ENCODE data around the gene MTMR2. TPM values are rescaled to one million over a fixed set of nuclear protein-coding genes. Genes with fewer than 3 reads are reported as not detected.

MTMR2 gene
- 35.6 TPM for total RNA-seq (ENCODE audit: insufficient read depth, low replicate concordance)

GRCh38 chr11:95923728-95924413 lies at the start of gene MTMR2:
Gene MTMR2 (minus strand): TSS chr11:95924107. CDS start chr11:95923954, 153 bp downstream.
- peak; percentile 85 for DNase-seq (ENCODE audit: low spot score)

GRCh38 chr11:95972060-95972459 lies 48.2 kb upstream of the MTMR2 start:
- peak; percentile 82 for DNase-seq (ENCODE audit: low spot score)

DNA sequence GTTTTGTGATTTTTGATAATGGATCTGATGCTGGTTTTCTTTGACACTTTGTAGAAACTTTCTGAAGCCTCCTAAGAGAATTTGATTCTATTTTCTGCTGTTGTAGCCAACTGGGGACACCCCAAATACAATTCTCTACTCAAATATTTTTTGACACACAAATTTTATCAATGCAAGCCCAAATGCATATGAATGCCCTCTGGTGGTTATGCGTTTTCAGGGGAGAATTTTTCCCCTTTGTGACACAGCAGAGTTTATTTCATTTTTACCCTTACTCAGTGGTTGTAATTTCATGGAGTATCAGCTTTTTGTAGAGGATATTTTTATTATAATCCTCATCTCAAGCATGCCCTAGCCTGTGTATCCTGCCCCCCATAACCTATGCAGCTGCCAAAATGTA lies 44.7 kb upstream of the MTMR2 start:
- DNase-seq (ENCODE audit: low spot score) = no peak

- DNase-seq (ENCODE audit: low spot score) = peak; percentile 93
Measured at GRCh38 chr11:95964281-95964680, 40.4 kb upstream of the MTMR2 start.

DNA sequence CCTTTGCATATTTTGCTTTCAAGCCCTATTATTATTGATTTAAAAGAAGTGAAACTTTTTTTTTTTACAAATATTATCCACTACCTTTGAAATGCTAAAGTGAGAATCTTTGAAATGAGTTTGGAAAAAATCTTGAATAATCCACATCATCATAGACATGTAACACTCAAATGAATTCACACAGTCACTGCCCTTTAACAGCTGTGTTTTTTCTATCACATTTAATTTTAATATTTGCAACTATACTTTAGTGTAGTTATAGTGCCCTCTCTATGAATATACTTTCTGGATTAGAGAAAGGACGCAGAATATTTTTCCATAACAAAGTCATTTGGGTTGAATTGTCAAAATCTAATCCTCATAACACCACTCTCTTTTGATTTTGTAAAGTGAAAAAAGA lies 37.9 kb upstream of the MTMR2 start:
- no peak for DNase-seq (ENCODE audit: low spot score)

GRCh38 chr11:95950905-95951304 lies 27.0 kb upstream of the MTMR2 start:
- no peak for DNase-seq (ENCODE audit: low spot score)

DNA sequence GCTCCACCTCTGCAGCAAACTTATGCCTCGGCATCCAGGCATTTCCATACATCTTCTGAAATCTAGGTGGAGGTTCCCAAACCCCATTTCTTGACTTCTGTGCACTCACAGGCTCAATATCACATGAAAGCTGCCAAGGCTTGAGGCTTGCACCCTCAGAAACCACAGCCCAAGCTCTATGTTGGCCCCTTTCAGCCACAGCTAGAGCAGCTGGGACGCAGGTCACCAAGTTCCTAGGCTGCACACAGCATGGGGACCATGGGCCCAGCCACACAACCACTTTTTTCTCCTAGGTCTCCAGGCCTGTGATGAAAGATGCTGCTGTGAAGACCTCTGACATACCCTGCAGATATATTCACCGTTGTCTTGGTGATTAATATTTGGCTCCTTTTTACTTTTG lies 24.7 kb upstream of the MTMR2 start:
- no peak for DNase-seq (ENCODE audit: low spot score)

DNA sequence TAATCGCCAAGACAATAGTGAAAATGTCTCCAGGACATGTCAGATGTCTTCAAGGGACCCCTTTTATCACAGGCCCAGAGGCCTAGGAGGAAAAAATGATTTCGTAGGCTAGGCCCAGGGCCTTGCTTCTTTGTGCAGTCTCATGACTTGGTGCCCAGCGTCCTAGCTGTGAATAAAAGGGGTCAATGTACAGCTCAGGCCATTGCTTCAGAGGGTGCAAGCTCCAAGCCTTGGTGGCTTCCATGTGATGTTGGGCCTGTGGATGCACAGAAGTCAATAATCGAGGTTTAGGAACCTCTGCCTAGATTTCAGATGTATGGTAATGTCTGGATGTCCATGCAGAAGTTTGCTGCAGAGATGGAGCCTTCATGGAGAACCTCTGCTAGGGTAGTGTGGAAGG lies 20.7 kb upstream of the MTMR2 start:
- no peak for DNase-seq (ENCODE audit: low spot score)

DNA sequence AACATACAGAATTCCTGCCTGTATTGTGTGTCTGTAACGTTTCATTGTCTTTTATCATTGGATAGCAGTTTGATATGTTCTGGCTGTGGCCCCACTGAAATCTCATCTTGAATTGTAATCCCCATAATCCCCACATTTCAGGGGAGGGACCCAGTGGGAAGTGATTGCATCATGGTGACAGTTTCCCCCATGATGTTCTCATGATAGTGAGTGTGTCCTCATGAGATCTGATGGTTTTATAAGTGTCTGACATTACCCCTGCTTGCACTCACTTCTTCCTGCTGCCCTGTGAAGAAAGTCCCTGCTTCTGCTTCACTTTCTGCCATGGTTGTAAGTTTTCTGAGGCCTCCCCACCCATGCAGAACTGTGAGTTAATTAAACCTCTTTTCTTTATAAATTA lies 19.6 kb upstream of the MTMR2 start:
- no peak for DNase-seq (ENCODE audit: low spot score)

DNA sequence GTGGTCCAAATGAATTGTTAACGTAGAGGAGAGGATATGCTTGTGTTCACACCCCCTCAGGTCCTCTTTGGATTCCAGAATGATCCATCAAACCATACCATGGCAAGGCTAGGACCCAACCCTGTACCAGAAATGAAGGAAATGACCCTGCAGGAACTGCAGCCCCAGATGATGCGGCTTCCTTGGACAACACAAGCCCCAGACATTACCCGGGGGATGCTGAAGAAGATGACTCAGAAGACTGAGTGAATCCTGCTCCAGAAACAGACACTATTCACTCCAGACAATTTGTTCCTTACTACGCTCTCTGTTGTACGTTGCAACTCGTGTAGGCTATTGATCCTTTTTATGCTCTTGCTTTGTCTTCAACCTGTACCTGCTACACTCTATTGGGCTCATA lies 15.2 kb upstream of the MTMR2 start:
- no peak for DNase-seq (ENCODE audit: low spot score)

- no peak for DNase-seq (ENCODE audit: low spot score)
Measured at GRCh38 chr11:95937358-95937757, 13.5 kb upstream of the MTMR2 start.

- DNase-seq (ENCODE audit: low spot score) = no peak
Measured at GRCh38 chr11:95933594-95933993, 9.7 kb upstream of the MTMR2 start.

DNA sequence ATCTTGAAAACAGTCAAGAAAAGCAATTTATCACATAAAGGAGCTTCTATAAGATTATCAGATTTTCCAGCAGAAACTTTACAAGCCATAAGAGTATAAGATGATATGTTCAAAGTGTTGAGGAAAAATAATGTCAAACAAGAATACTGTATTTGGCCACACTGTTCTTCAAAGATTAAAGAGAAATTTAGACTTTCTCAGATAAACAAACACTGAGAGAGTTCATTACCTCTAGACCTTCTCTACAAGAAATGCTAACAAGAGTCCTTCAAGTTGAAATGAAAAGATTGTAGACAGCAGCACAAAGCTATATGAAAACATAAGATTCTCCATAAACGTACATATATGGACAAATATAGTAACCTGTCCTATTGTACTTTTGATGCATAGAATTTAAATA lies 8.0 kb upstream of the MTMR2 start:
- no peak for DNase-seq (ENCODE audit: low spot score)

- no peak for DNase-seq (ENCODE audit: low spot score)
Measured at GRCh38 chr11:95930948-95931347, 7.0 kb upstream of the MTMR2 start.

GRCh38 chr11:95926726-95927125 lies 2.8 kb upstream of the MTMR2 start:
- DNase-seq (ENCODE audit: low spot score) = no peak

DNA sequence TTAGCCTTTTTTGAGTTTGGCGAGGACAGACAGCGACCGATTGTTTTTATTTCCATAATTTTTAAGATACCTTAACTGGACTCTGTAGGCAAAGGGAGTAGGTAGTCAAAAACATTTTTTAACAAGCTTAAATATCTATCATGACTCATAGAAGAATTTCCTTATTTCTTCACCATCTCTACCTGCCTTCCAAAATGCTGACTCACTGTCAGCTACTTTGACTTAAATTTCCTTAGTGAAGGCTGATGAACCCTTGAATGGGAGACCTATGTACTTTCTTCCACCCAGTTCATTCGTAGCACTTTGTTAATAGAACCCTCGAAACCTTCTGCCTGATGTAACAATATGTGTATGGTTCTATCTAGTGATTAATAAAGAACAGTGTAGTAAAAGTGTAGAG lies 1.1 kb upstream of the MTMR2 start:
- no peak for DNase-seq (ENCODE audit: low spot score)

GRCh38 chr11:95924414-95924760 lies 480 bp upstream of the MTMR2 start:
- peak; percentile 64 for DNase-seq (ENCODE audit: low spot score)

GRCh38 chr11:95923439-95923727 lies 524 bp downstream of the MTMR2 start:
- no peak for DNase-seq (ENCODE audit: low spot score)

GRCh38 chr11:95922536-95923438 lies 1.1 kb downstream of the MTMR2 start:
- peak; percentile 43 for DNase-seq (ENCODE audit: low spot score)

DNA sequence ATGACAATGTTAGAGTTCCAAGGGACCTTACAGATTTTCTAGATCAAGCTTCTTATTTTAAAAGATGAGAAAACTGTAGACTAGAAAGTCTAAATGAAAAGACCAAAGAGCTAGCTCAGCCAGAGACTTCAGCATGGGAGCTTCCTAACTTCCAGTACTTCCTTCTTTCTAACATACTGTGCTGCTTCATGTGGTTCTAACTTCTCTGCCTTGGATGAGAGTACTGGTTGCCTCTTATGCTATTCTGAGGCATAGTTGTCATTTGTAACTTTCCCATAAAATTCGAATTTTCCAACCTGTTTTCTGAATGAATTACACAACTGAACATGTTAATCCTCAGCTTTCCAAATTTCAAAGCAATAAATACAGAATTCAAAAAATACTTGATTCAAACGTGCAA lies 1.8 kb downstream of the MTMR2 start:
- DNase-seq (ENCODE audit: low spot score) = no peak

- DNase-seq (ENCODE audit: low spot score) = no peak
Measured at GRCh38 chr11:95920460-95921105, 3.3 kb downstream of the MTMR2 start.

GRCh38 chr11:95919514-95919913 lies 4.4 kb downstream of the MTMR2 start:
- DNase-seq (ENCODE audit: low spot score) = no peak

- DNase-seq (ENCODE audit: low spot score) = no peak
Measured at GRCh38 chr11:95918720-95919119, 5.2 kb downstream of the MTMR2 start.

Data from umbilical cord (tissue), 2 donors.